Mucosa of descending colon (tissue), 3 donors: ENCODE data around the gene LYRM4. TPM values are rescaled to one million over a fixed set of nuclear protein-coding genes. Genes with fewer than 3 reads are reported as not detected.

ENCODE experiments used
- ATAC-seq: fragments of 200-7000 bp; cut with Tn5 transposase; one replicate; pipeline ENCODE4 v1.9.1; 2020; ENCODE audit warnings: mild to moderate bottlenecking, moderate library complexity
- DNase-seq, 3 donors: peaks; one replicate each; pipeline ENCODE4 v3.0.0-alpha.2; 2020
- H3K36me3 ChIP-seq: fragments of 200-600 bp; one replicate; pipeline ENCODE4 v1.8.0; 2021; ENCODE audit warnings: low read depth, mild to moderate bottlenecking
- H3K4me1 ChIP-seq: fragments of 200-600 bp; one replicate; pipeline ENCODE4 v1.8.0; 2021; ENCODE audit warnings: low read depth, mild to moderate bottlenecking
- H3K4me3 ChIP-seq: fragments of 200-600 bp; one replicate; pipeline ENCODE4 v1.8.0; 2021; ENCODE audit warnings: mild to moderate bottlenecking
- H3K9me3 ChIP-seq: fragments of 200-600 bp; one replicate; pipeline ENCODE4 v1.8.0; 2021; ENCODE audit warnings: mild to moderate bottlenecking
- intact Hi-C, 2 donors: fragments of 100-400 bp; cut with DNase I in 1 of 2; cut with micrococcal nuclease in 1 of 2; formaldehyde crosslinking; loops; one replicate each; pipeline versions ENCODE4 v1.11.0 to v1.11.1; 2022; cut with DNase I, micrococcal nuclease
- total RNA-seq, 3 donors: library from RNA; stranded (reverse); fragmentation: NEBNext Ultra II Directional in 2 of 3; extraction: Animal tissue kit (Norgen Biotek cat#: 25700) in 2 of 3; gene quantifications; one replicate each; pipeline versions ENCODE4 v1.2.1 to v1.2.4, GENCODE V29; 2021 to 2023
- TF ChIP-seq, protein P1 (sequence below): fragments of 200-600 bp; IDR thresholded peaks from one replicate; pipeline ENCODE4 v1.8.0; 2022; ENCODE audit warnings: antibody characterized with exemption, mild to moderate bottlenecking
- donor health status: DM: no; HTN: no; CAD: no; lungs with moderate emphysema.
- donor health status: DM: no; HTN: no; CAD: no.
- donor health status: DM: no; HTN: yes; CAD: no.

The LYRM4 gene
- total RNA-seq, 3 donors from 2014 or later, result 13.6 to 19.8 (median 13.9) TPM

DNA sequence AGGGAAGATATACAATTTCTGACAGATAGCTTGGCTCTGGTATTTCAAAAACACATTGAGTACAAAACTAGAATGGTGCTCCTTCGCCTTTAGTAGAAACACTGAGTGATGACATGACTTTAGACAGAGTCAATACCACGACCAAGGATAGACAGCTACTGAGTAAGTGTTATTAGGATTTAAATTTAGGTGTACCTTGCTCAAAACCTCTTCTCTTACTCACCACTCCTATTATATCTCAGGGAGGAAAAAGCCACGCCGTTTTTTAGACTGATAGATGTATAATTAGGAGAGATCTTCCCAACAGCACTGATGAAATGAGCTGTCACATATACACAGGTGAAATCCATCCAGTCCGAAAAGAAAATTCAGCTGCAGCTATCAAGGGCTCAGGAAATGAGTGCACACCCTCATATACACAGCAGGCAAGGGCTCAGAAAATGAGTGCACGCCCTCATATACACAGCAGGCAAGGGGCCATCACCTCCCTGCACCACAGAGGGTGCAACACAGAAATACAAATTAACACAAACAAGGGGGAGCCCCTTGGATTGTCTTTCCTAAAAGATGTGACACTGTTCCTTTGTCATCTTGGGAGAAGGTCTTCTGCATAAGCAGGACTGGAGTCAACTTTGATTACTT is 53.7 kb downstream of the LYRM4 start:
- Histone ChIP-seq H3K9me3 (no peaks in the 10 kb centered on the region), H3K4me3 (no peak overlapping the region), H3K4me1 (no peaks in the 10 kb centered on the region), H3K36me3 (no peaks in the 10 kb centered on the region)
- intact Hi-C loops, result no loop called here
- ATAC-seq (no peak), DNase-seq (no peak)
- TF ChIP-seq, protein P1, sequence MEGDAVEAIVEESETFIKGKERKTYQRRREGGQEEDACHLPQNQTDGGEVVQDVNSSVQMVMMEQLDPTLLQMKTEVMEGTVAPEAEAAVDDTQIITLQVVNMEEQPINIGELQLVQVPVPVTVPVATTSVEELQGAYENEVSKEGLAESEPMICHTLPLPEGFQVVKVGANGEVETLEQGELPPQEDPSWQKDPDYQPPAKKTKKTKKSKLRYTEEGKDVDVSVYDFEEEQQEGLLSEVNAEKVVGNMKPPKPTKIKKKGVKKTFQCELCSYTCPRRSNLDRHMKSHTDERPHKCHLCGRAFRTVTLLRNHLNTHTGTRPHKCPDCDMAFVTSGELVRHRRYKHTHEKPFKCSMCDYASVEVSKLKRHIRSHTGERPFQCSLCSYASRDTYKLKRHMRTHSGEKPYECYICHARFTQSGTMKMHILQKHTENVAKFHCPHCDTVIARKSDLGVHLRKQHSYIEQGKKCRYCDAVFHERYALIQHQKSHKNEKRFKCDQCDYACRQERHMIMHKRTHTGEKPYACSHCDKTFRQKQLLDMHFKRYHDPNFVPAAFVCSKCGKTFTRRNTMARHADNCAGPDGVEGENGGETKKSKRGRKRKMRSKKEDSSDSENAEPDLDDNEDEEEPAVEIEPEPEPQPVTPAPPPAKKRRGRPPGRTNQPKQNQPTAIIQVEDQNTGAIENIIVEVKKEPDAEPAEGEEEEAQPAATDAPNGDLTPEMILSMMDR, result no peak

DNA sequence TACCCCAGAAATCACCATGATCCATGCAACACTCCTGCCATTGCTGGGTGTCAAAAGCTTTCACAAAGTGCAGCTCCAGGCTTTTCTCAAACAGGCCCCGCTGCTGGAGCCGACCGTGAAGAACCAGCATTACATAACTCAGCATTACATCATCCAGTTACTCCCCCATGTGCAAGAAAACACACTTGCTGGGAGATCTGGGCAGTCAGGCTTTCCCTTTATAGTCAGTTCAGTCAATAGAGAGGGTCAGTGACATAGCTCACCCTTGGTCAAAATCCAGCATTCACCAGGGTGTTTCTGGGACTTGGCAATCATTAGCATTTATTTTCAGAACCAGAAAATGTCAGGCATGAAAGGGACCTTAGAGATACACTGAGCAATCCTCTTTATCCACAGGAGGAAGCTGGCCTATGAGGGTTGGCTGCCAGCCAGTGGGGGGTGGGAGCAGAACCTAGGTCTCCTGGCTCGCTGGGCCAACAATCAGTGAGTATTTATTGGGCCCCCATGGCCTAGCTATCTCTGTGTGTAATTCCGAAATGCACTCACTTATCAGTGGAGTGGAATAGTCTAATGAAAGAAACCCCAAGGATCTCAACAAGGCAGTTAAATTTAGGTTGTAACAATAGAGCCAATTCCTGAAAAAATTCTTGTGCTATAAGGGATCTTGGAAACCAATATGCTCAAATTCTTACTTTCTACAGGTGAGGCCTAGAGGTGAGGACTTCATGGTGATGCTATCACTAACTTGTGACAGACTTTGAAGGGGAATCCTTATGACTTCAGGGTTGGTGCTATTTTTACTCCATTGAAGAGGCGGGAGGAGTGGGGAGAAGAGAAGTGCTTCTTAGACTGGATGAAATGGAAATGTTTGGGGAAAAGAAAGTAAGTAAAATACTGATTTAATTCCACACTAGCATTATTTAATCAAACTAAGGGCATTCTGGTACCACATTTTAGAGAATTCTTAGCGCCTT is 54.6 kb downstream of the LYRM4 start:
- H3K36me3 ChIP-seq, result no peaks in the 10 kb centered on the region
- DNase-seq (peak in 1 of 3 donors; percentile 17), ATAC-seq (peak; percentile 48)
- TF ChIP-seq, protein P1, result no peak
- no peaks in the 10 kb centered on the region for H3K9me3 ChIP-seq
- no peak overlapping the region for H3K4me3 ChIP-seq
- H3K4me1 ChIP-seq, result no peaks in the 10 kb centered on the region
- intact Hi-C loops, result no loop called here

DNA sequence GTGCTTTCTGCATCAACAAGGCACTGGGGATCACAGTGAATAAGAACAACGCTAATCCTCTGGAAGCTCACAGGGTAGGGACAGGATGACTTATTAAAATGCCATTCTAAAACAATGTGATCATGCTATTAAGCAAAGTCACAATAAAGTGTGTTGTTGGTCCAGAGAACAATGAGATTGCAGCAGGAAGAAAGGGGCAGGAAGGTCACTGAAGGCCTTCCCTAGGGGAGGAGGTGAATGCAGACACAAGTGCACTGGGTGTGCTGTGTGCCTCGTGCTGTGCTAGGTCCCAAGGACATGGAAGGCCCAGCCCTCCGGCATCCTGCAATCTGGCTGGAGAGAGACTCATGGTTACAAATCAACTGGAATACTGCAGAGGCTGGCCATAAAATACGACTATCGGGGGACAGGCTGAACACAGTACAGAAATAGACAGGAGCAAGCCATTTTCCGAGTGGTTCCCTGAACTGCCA is 55.7 kb downstream of the LYRM4 start:
- no peak overlapping the region for H3K4me3 ChIP-seq
- intact Hi-C loops, result no loop called here
- ATAC-seq, result no peak
- no peaks in the 10 kb centered on the region for H3K36me3 ChIP-seq
- TF ChIP-seq, protein P1, result no peak
- no peaks in the 10 kb centered on the region for H3K9me3 ChIP-seq
- no peaks in the 10 kb centered on the region for H3K4me1 ChIP-seq
- DNase-seq, result no peak

DNA sequence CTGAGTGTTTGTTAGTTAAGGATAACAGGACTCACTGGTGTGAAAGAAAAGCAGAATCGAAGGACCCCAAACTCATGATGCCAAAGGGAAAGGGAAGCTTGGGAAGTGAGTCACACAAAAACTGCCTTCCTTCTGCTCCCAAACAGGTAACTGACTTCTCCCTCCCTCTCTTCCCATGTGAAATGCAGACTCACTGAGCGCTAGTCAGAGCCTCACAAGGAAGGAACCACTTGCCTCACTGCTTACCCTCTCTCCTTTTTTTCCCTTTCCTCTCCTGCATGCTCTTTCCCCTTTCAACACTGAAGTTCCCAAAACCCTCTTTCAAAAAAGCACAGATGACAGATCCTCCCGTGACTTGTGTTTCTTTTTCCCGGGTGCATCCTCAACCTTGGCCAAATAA is 56.4 kb downstream of the LYRM4 start:
- H3K4me1 ChIP-seq, result no peaks in the 10 kb centered on the region
- no peaks in the 10 kb centered on the region for H3K36me3 ChIP-seq
- H3K4me3 ChIP-seq, result no peak overlapping the region
- H3K9me3 ChIP-seq, result no peaks in the 10 kb centered on the region
- TF ChIP-seq, protein P1, result no peak
- DNase-seq, result no peak
- ATAC-seq, result no peak
- intact Hi-C loops, result no loop called here

DNA sequence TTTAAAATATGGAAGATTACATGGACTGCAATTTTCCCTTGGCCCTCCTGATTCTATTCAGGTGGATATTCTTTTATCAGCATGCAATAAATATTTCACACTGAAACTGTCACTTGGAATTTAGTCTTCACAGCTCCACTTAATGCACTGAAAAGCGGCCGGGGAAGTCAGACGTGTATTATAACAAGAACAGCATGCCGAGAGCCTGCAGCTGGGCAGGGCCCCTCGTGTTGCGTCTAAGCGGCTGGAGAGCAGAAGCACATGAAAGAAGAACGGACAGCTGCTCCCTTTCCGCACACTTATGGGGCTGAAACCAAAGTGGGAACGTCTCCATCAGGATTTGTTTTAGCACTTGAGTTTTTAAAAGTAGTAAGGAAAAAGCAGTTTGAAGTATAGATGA is 57.2 kb downstream of the LYRM4 start:
- no peak for DNase-seq
- intact Hi-C loops, result no loop called here
- ATAC-seq, result no peak

More for the DNA sequence above, 57.2 kb downstream of the LYRM4 start:
- TF ChIP-seq, protein P1, result no peak
- H3K36me3 ChIP-seq, result no peaks in the 10 kb centered on the region
- no peak overlapping the region for H3K4me3 ChIP-seq
- H3K9me3 ChIP-seq, result no peaks in the 10 kb centered on the region
- H3K4me1 ChIP-seq, result no peaks in the 10 kb centered on the region
